Parathyroid adenoma (tissue), 2 donors: ENCODE measurements around the gene ACOT9.
"Not testable (repeated sequence)": the region's sequence is repeated elsewhere in the genome, so short reads cannot be mapped to it uniquely, and the experiment has no call there.

Experiments
- H2AFZ ChIP-seq: fragments of 300-600 bp; sonication (generic); one replicate; pipeline ENCODE4 v1.7.0; 2017; ENCODE audit warnings: antibody characterized with exemption, mild to moderate bottlenecking
- H3K27ac ChIP-seq: fragments of 300-600 bp; sonication (generic); one replicate; pipeline ENCODE4 v1.7.0; 2017
- H3K27me3 ChIP-seq: fragments of 300-600 bp; sonication (generic); one replicate; pipeline ENCODE4 v1.7.0; 2017; ENCODE audit warnings: low read length; ENCODE audit not compliant: control insufficient read depth, insufficient read depth
- H3K36me3 ChIP-seq: fragments of 300-600 bp; sonication (generic); one replicate; pipeline ENCODE4 v1.7.0; 2017; ENCODE audit warnings: low read length; ENCODE audit not compliant: control insufficient read depth, insufficient read depth
- H3K4me1 ChIP-seq: fragments of 300-600 bp; sonication (generic); one replicate; pipeline ENCODE4 v1.7.0; 2017; ENCODE audit warnings: control low read depth
- H3K4me2 ChIP-seq: fragments of 300-600 bp; sonication (generic); one replicate; pipeline ENCODE4 v1.7.0; 2017; ENCODE audit warnings: low read length
- H3K4me3 ChIP-seq: fragments of 300-600 bp; sonication (generic); one replicate; pipeline ENCODE4 v1.7.0; 2017; ENCODE audit warnings: low read depth, low read length
- H3K79me2 ChIP-seq: fragments of 300-600 bp; sonication (generic); one replicate; pipeline ENCODE4 v1.7.0; 2017; ENCODE audit warnings: control low read depth
- H3K9ac ChIP-seq: fragments of 300-600 bp; sonication (generic); one replicate; pipeline ENCODE4 v1.7.0; 2017; ENCODE audit warnings: mild to moderate bottlenecking
- H3K9me3 ChIP-seq: fragments of 300-600 bp; sonication (generic); one replicate; pipeline ENCODE4 v1.7.0; 2017; ENCODE audit warnings: low read length; ENCODE audit not compliant: control insufficient read depth
- CTCF ChIP-seq: fragments of 300-600 bp; sonication (generic); IDR thresholded peaks from one replicate; pipeline ENCODE4 v1.7.0; 2017; ENCODE audit warnings: antibody characterized with exemption, mild to moderate bottlenecking
- donor health status: primary hyperparathyroidism.

ACOT9 gene

GRCh38 chrX:23749129-23749528 is 6.1 kb upstream of the ACOT9 start:
- no peaks in the 10 kb centered on the region for H3K27me3 ChIP-seq
- no peak overlapping the region for H3K27ac ChIP-seq
- no peaks in the 10 kb centered on the region for H3K9me3 ChIP-seq
- H3K4me3 ChIP-seq = no peak overlapping the region
- H3K36me3 ChIP-seq = no peaks in the 10 kb centered on the region
- H2AFZ ChIP-seq = no peak overlapping the region
- no peaks in the 10 kb centered on the region for H3K79me2 ChIP-seq
- no peak overlapping the region for H3K4me2 ChIP-seq
- no peaks in the 10 kb centered on the region for H3K4me1 ChIP-seq
- no peak overlapping the region for H3K9ac ChIP-seq
- TF ChIP-seq CTCF = no peak

DNA sequence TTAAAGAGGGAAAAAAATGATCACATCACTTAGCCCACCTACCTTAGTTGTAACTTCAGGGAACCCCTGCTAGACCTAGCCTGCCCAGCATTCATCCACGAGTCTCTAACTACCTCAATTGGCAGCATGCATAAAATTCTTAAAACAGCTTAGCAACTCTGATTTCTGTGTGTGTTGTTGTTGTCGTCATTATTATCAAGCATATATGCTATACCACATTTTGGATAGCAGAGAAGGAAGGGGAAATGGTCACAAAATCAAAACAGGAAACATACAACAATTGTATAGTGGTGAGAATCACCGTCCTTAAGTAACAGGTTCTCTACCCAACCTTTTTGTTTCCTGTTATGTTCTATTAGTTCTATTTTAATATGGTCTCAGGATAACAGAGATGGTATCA is 2.7 kb upstream of the ACOT9 start:
- H3K4me2 ChIP-seq = no peak overlapping the region
- H3K9me3 ChIP-seq = no peaks in the 10 kb centered on the region
- H3K36me3 ChIP-seq = no peaks in the 10 kb centered on the region
- no peaks in the 10 kb centered on the region for H3K27me3 ChIP-seq
- no peaks in the 10 kb centered on the region for H3K79me2 ChIP-seq
- H3K4me1 ChIP-seq = no peaks in the 10 kb centered on the region
- no peak for TF ChIP-seq CTCF
- H2AFZ ChIP-seq = no peak overlapping the region
- H3K4me3 ChIP-seq = no peak overlapping the region
- no peak overlapping the region for H3K27ac ChIP-seq
- no peak overlapping the region for H3K9ac ChIP-seq

- Histone ChIP-seq H3K4me2 (peak overlapping the region; percentile 69), H3K27ac (peak overlapping the region; percentile 86), H2AFZ (peak overlapping the region; percentile 78), H3K4me3 (peak overlapping the region; percentile 61)
- H3K4me1 ChIP-seq, H3K9ac ChIP-seq, H3K9me3 ChIP-seq, H3K27me3 ChIP-seq, H3K79me2 ChIP-seq, H3K36me3 ChIP-seq: not testable (repeated sequence)
Observed at GRCh38 chrX:23743623-23743971, 521 bp upstream of the ACOT9 start.

DNA sequence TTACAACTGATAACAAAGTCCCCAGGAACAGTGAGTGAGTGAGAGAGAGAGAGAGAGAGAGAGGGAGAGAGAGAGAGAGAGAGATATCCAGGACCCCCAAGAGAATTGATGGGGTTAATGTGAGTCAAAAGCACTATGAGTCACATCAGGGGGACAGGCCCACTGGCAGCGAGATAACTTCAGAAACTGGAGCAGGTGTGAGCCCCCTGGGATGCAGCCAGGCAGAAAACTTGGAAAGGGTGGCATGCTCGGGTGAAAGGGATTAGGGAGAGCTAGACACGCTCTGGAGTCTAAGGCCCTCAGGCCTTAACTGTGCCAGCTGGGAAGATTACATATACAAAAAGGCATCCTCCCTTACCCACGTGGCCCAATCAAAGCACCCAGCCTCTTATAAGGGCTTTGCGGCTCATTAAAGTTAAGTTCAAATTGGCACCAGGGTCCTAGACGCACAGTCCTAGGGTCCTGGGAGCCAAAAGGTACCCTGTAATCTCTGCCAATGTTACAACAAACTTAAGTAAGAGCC is 841 bp downstream of the ACOT9 start:
- Histone ChIP-seq H3K9ac (peak overlapping the region; percentile 28), H3K27ac (peak overlapping the region; percentile 86), H3K79me2 (no peaks in the 10 kb centered on the region), H3K4me3 (peak overlapping the region; percentile 61), H3K4me2 (peak overlapping the region; percentile 69), H3K4me1 (no peaks in the 10 kb centered on the region), H3K36me3 (no peaks in the 10 kb centered on the region), H3K27me3 (no peaks in the 10 kb centered on the region), H3K9me3 (no peaks in the 10 kb centered on the region), H2AFZ (peak overlapping the region; percentile 78)
- no peak for TF ChIP-seq CTCF

- H3K4me2 ChIP-seq = no peak overlapping the region
- no peaks in the 10 kb centered on the region for H3K79me2 ChIP-seq
- no peak overlapping the region for H3K9ac ChIP-seq
- no peaks in the 10 kb centered on the region for H3K4me1 ChIP-seq
- no peak overlapping the region for H3K27ac ChIP-seq
- TF ChIP-seq CTCF = no peak
- no peaks in the 10 kb centered on the region for H3K9me3 ChIP-seq
- no peak overlapping the region for H3K4me3 ChIP-seq
- H3K27me3 ChIP-seq = no peaks in the 10 kb centered on the region
- H3K36me3 ChIP-seq = no peaks in the 10 kb centered on the region
- no peak overlapping the region for H2AFZ ChIP-seq
Observed at GRCh38 chrX:23737413-23737812, 5.7 kb downstream of the ACOT9 start.
